T-cell (primary cell): ENCODE data around the gene RCAN3. TPM values are rescaled to one million over a fixed set of nuclear protein-coding genes. Genes with fewer than 3 reads are reported as not detected.

Experiments
- ATAC-seq, 4 experiments: fragments of 200-7000 bp in 3 of 4; fragments of 150-1000 bp in 1 of 4; cut with Tn5 transposase; replicated peaks in 1 of 4; 1 replicate in 3 of 4; 2 replicates in 1 of 4; pipeline ENCODE4 v1.10.0; 2021; ENCODE audit warnings: moderate library complexity in 3 of 4, mild to moderate bottlenecking in 2 of 4, moderate number of reproducible peaks in 1 of 4
- CTCF ChIA-PET, 2 donors: fragments of 300-600 bp; sonication (Branson Sonifier 250); formaldehyde crosslinking; loops; one replicate each; lab custom pipeline; 2022; ENCODE audit warnings: antibody characterized with exemption in 2 of 2; lab: Charles Lee
- POLR2A ChIA-PET, 2 donors: fragments of 300-600 bp; sonication (Branson Sonifier 250); formaldehyde crosslinking; loops; one replicate each; lab custom pipeline; 2022; ENCODE audit warnings: antibody characterized with exemption in 2 of 2; lab: Charles Lee
- DNase-seq, 35 experiments: peaks; one replicate each; pipeline versions ENCODE4 v3.0.0 to v3.0.0-alpha.2; 2013 to 2023
- H3K27ac ChIP-seq: one replicate; pipeline ENCODE4 v1.5.1; 2013; ENCODE audit warnings: low read length
- H3K27me3 ChIP-seq, 2 experiments: replicated peaks in 1 of 2; 1 replicate in 1 of 2; 2 replicates in 1 of 2; pipeline versions ENCODE4 v1.6.1 to v1.7.0; 2013; ENCODE audit warnings: low read length in 1 of 2, mixed read lengths in 1 of 2; ENCODE audit not compliant: control insufficient read depth in 2 of 2, insufficient read depth in 2 of 2; ENCODE audit errors: extremely low read depth in 1 of 2
- H3K36me3 ChIP-seq, 2 donors: 1 replicate in 1 of 2; 2 replicates in 1 of 2; pipeline versions ENCODE4 v1.6.1 to v1.7.0; 2013; ENCODE audit warnings: low read length in 1 of 2; ENCODE audit not compliant: control insufficient read depth in 2 of 2, insufficient read depth in 1 of 2; ENCODE audit errors: extremely low read depth in 1 of 2
- H3K4me1 ChIP-seq, 2 experiments: 1 replicate in 1 of 2; 2 replicates in 1 of 2; pipeline versions ENCODE4 v1.6.1 to v1.7.0; 2013; ENCODE audit warnings: low read length in 2 of 2, mixed read lengths in 1 of 2; ENCODE audit not compliant: insufficient read depth in 2 of 2, control insufficient read depth in 1 of 2; ENCODE audit errors: extremely low read depth in 1 of 2
- H3K4me3 ChIP-seq, 2 donors: 1 replicate in 1 of 2; 2 replicates in 1 of 2; pipeline versions ENCODE4 v1.5.1 to v1.7.0; 2013; ENCODE audit warnings: mild to moderate bottlenecking in 2 of 2, low read length in 1 of 2, moderate library complexity in 1 of 2; ENCODE audit not compliant: control insufficient read depth in 1 of 2; ENCODE audit errors: extremely low read depth in 1 of 2
- H3K9me3 ChIP-seq: 2 replicates; pipeline ENCODE4 v1.7.0; 2013
- H3K27ac Mint-ChIP-seq, 2 donors: one replicate each; pipeline ENCODE4 v1.8.0; 2020 to 2021; ENCODE audit warnings: mild to moderate bottlenecking in 2 of 2, mixed read lengths in 2 of 2
- H3K27me3 Mint-ChIP-seq, 2 donors: one replicate each; pipeline ENCODE4 v1.8.0; 2021 to 2022; ENCODE audit warnings: mixed read lengths in 2 of 2
- H3K36me3 Mint-ChIP-seq: one replicate; pipeline ENCODE4 v1.8.0; 2021; ENCODE audit warnings: mixed read lengths
- H3K4me1 Mint-ChIP-seq, 3 donors: one replicate each; pipeline ENCODE4 v1.8.0; 2020 to 2022; ENCODE audit warnings: mixed read lengths in 3 of 3, mild to moderate bottlenecking in 1 of 3
- H3K4me3 Mint-ChIP-seq, 3 donors: one replicate each; pipeline ENCODE4 v1.8.0; 2020 to 2022; ENCODE audit warnings: mild to moderate bottlenecking in 3 of 3, mixed read lengths in 3 of 3, moderate library complexity in 3 of 3
- H3K9me3 Mint-ChIP-seq, 3 donors: one replicate each; pipeline ENCODE4 v1.8.0; 2020 to 2022; ENCODE audit warnings: mixed read lengths in 3 of 3
- WGBS: methylation state at CpG from one replicate; pipeline ENCODE4 v1.1.5; 2013; ENCODE audit warnings: missing lambda C conversion rate; ENCODE audit not compliant: insufficient coverage; 5-methylcytosine and 5-hydroxymethylcytosine counted together
- total RNA-seq, 35 experiments: library from RNA in 6 of 35; stranded (reverse) in 6 of 35; fragments of 120-200 nt in 1 of 35; gene quantifications; one replicate each; pipeline versions ENCODE4 v1.2.1 to v1.2.4 and lab custom pipeline; 2013 to 2026

The RCAN3 gene
- total RNA-seq, 5 donors from 2014 or later (not counting 1 experiment from before 2014, with no cell fraction given), result 149 to 202 (median 186) TPM

GRCh38 chr1:24553931-24554330 lies 51.3 kb downstream of the RCAN3 start:
- Mint-ChIP-seq H3K9me3 (no peaks in the 10 kb centered on the region), H3K27me3 (peaks cover 0 to 25% of the 10 kb centered on the region in 2 donors), H3K4me1 (peaks cover 16 to 19% (median 18%) of the 10 kb centered on the region in 3 donors), H3K27ac (no peak overlapping the region), H3K4me3 (no peak overlapping the region), H3K36me3 (no peaks in the 10 kb centered on the region)
- ATAC-seq, result no peak
- ChIA-PET POLR2A (no interaction called here), CTCF (no interaction called here)
- no CpG with 5 or more reads among the region's 3 CpGs for WGBS
- Histone ChIP-seq H3K27me3 (peaks cover 0 to 42% of the 10 kb centered on the region in 2 experiments), H3K27ac (no peak overlapping the region), H3K36me3 (no peaks in the 10 kb centered on the region), H3K4me1 (peaks cover 0 to 15% of the 10 kb centered on the region in 2 experiments), H3K9me3 (no peaks in the 10 kb centered on the region), H3K4me3 (no peak overlapping the region)
- DNase-seq, result no peak

GRCh38 chr1:24554714-24555113 lies 52.1 kb downstream of the RCAN3 start:
- Histone ChIP-seq H3K4me3 (no peak overlapping the region), H3K27me3 (peaks cover 0 to 47% of the 10 kb centered on the region in 2 experiments), H3K27ac (no peak overlapping the region), H3K9me3 (no peaks in the 10 kb centered on the region), H3K4me1 (peaks cover 0 to 15% of the 10 kb centered on the region in 2 experiments), H3K36me3 (no peaks in the 10 kb centered on the region)
- ChIA-PET POLR2A (no interaction called here), CTCF (interaction anchor here (0.6 to 1.0 kb wide), 2 partner anchors 9 to 75 kb away, joined by 3 to 9 read pairs; no protein-coding TSS in a partner anchor)
- no peak for ATAC-seq
- peak overlapping the region in 2 of 3 donors; percentile 78 to 80 for H3K4me3 Mint-ChIP-seq
- no peak for DNase-seq
- peaks cover 16 to 19% (median 18%) of the 10 kb centered on the region in 3 donors for H3K4me1 Mint-ChIP-seq
- H3K27me3 Mint-ChIP-seq, result peaks cover 0 to 25% of the 10 kb centered on the region in 2 donors
- 90% methylated on average over 4 of the region's 4 CpGs for WGBS
- no peak overlapping the region for H3K27ac Mint-ChIP-seq
- H3K9me3 Mint-ChIP-seq, result no peaks in the 10 kb centered on the region
- H3K36me3 Mint-ChIP-seq, result no peaks in the 10 kb centered on the region

- peak within 1 kb of the TSS; percentile 70 to 80 (median 78) for H3K4me3 Mint-ChIP-seq
- Histone ChIP-seq H3K9me3 (no peaks in the 10 kb centered on the region), H3K4me1 (peaks cover 0 to 15% of the 10 kb centered on the region in 2 experiments), H3K27ac (no peak within 1 kb of the TSS), H3K36me3 (no peaks in the 10 kb centered on the region), H3K27me3 (peaks cover 0 to 51% of the 10 kb centered on the region in 2 experiments), H3K4me3 (peak within 1 kb of the TSS; percentile 46 to 52)
- peaks cover 16 to 19% (median 18%) of the 10 kb centered on the region in 3 donors for H3K4me1 Mint-ChIP-seq
- ChIA-PET POLR2A (no interaction called here), CTCF (interaction anchor here in 1 of 2 donors (1.0 to 1.2 kb wide), 2 partner anchors 10 to 70 kb away, joined by 3 read pairs; no protein-coding TSS in a partner anchor)
- peak; percentile 75 to 95 (median 89) for ATAC-seq
- H3K36me3 Mint-ChIP-seq, result no peaks in the 10 kb centered on the region
- peak in 34 of 35 experiments; percentile 6 to 68 (median 42) for DNase-seq
- no peak within 1 kb of the TSS for H3K27ac Mint-ChIP-seq
- H3K27me3 Mint-ChIP-seq, result peaks cover 0 to 25% of the 10 kb centered on the region in 2 donors
- WGBS, result 4% methylated on average over 47 of the region's 61 CpGs
- no peaks in the 10 kb centered on the region for H3K9me3 Mint-ChIP-seq
These were observed 53.2 kb downstream of the RCAN3 start, which contains the start of gene NCMAP for GRCh38 chr1:24555591-24556413. NCMAP (plus strand) TSS chr1:24556087; CDS start chr1:24595431, 39,344 bp downstream.

GRCh38 chr1:24556414-24556795 lies 53.8 kb downstream of the RCAN3 start:
- POLR2A ChIA-PET, result interaction anchor here in 1 of 2 donors (0.5 kb wide), 1 partner anchor 137 kb away, joined by 7 read pairs; no protein-coding TSS in a partner anchor
- H3K4me3 Mint-ChIP-seq, result peak overlapping the region; percentile 61 to 78 (median 69)
- no peaks in the 10 kb centered on the region for H3K9me3 Mint-ChIP-seq
- no peak overlapping the region for H3K27ac Mint-ChIP-seq
- CTCF ChIA-PET, result no interaction called here
- Histone ChIP-seq H3K4me1 (peaks cover 0 to 15% of the 10 kb centered on the region in 2 experiments), H3K36me3 (no peaks in the 10 kb centered on the region), H3K4me3 (peak overlapping the region; percentile 15 to 25), H3K9me3 (no peaks in the 10 kb centered on the region), H3K27ac (no peak overlapping the region), H3K27me3 (peaks cover 0 to 54% of the 10 kb centered on the region in 2 experiments)
- H3K36me3 Mint-ChIP-seq, result no peaks in the 10 kb centered on the region
- ATAC-seq (no peak), DNase-seq (no peak)
- H3K27me3 Mint-ChIP-seq, result peaks cover 0 to 25% of the 10 kb centered on the region in 2 donors
- peaks cover 14 to 19% (median 18%) of the 10 kb centered on the region in 3 donors for H3K4me1 Mint-ChIP-seq
- WGBS, result 71% methylated on average over 14 of the region's 19 CpGs

- H3K4me3 ChIP-seq, result no peak overlapping the region
- ChIA-PET CTCF (no interaction called here), POLR2A (no interaction called here)
- no CpG with 5 or more reads among the region's 6 CpGs for WGBS
- no peaks in the 10 kb centered on the region for H3K9me3 ChIP-seq
- H3K27ac ChIP-seq, result no peak overlapping the region
- no peaks in the 10 kb centered on the region for H3K36me3 ChIP-seq
- H3K9me3 Mint-ChIP-seq, result no peaks in the 10 kb centered on the region
- ATAC-seq, result no peak
- H3K27me3 Mint-ChIP-seq, result peaks cover 0 to 25% of the 10 kb centered on the region in 2 donors
- H3K27ac Mint-ChIP-seq, result peak overlapping the region in 1 of 2 donors; percentile 20
- peak overlapping the region; percentile 28 to 78 (median 61) for H3K4me3 Mint-ChIP-seq
- peaks cover 0 to 15% of the 10 kb centered on the region in 2 experiments for H3K4me1 ChIP-seq
- peaks cover 10 to 19% (median 18%) of the 10 kb centered on the region in 3 donors for H3K4me1 Mint-ChIP-seq
- no peaks in the 10 kb centered on the region for H3K36me3 Mint-ChIP-seq
- no peak for DNase-seq
- peaks cover 0 to 55% of the 10 kb centered on the region in 2 experiments for H3K27me3 ChIP-seq
These were observed 54.6 kb downstream of the RCAN3 start for GRCh38 chr1:24557220-24557619.

GRCh38 chr1:24557711-24558131 lies 55.1 kb downstream of the RCAN3 start:
- H3K36me3 Mint-ChIP-seq, result no peaks in the 10 kb centered on the region
- CTCF ChIA-PET, result interaction anchor here in 1 of 2 donors (0.6 kb wide), 1 partner anchor 20 kb away, joined by 3 read pairs; no protein-coding TSS in a partner anchor
- POLR2A ChIA-PET, result interaction anchor here in 1 of 2 donors (0.6 kb wide), 1 partner anchor 17 kb away, joined by 4 read pairs; no protein-coding TSS in a partner anchor

More at GRCh38 chr1:24557711-24558131, 55.1 kb downstream of the RCAN3 start:
- H3K9me3 ChIP-seq, result no peaks in the 10 kb centered on the region
- peaks cover 0 to 55% of the 10 kb centered on the region in 2 experiments for H3K27me3 ChIP-seq
- no peak for DNase-seq
- H3K27ac ChIP-seq, result no peak overlapping the region
- 72% methylated on average over 3 of the region's 9 CpGs for WGBS
- no peaks in the 10 kb centered on the region for H3K9me3 Mint-ChIP-seq
- no peak overlapping the region for H3K27ac Mint-ChIP-seq
- no peak for ATAC-seq
- no peak overlapping the region for H3K4me3 Mint-ChIP-seq
- H3K4me3 ChIP-seq, result no peak overlapping the region
- H3K4me1 ChIP-seq, result peaks cover 0 to 15% of the 10 kb centered on the region in 2 experiments
- H3K4me1 Mint-ChIP-seq, result peaks cover 13 to 23% (median 18%) of the 10 kb centered on the region in 3 donors
- H3K27me3 Mint-ChIP-seq, result peaks cover 0 to 25% of the 10 kb centered on the region in 2 donors
- no peaks in the 10 kb centered on the region for H3K36me3 ChIP-seq
